ENCODE results near the gene HIPK2. TPM values are rescaled to one million over a fixed set of nuclear protein-coding genes. Genes with fewer than 3 reads are reported as not detected.

Gene HIPK2
- polyA plus RNA-seq, 2 of the 4 experiments (the other 2 are of a cell fraction), result 11.3 to 12.1 TPM

GRCh38 chr7:139696552-139696951, 81.2 kb downstream of the HIPK2 start:
- no peaks in the 10 kb centered on the region for H3K9me3 ChIP-seq
- FAIRE-seq (no peak), DNase-seq (ENCODE audit: low read depth in 1 of 2, low spot score in 1 of 2) (no peak), ATAC-seq (no peak)
- POLR2A ChIA-PET, result no interaction called here
- no peak overlapping the region for H3K4me3 ChIP-seq
- CTCF ChIA-PET, result interaction anchor here (0.5 kb wide), 2 partner anchors 131 to 137 kb away, joined by 3 read pairs; no protein-coding TSS in a partner anchor
- no peak overlapping the region for H3K4me2 ChIP-seq
- TF ChIP-seq REST (IDR thresholded peaks at IDR 0.05) (no peak), RNF2 (IDR thresholded peaks at IDR 0.05; ENCODE audit: borderline replicate concordance, low read depth) (no peak), SMC3 (IDR thresholded peaks at IDR 0.05) (no peak), FOXS1 (CRISPR knock-in tag; IDR thresholded peaks at IDR 0.05) (no peak), BHLHE40 (IDR thresholded peaks at IDR 0.05; ENCODE audit: low read depth, low read length) (no peak), PHF8 (IDR thresholded peaks at IDR 0.05; ENCODE audit: borderline replicate concordance, low read depth) (no peak), ESRRA (IDR thresholded peaks at IDR 0.05; ENCODE audit: borderline replicate concordance, low read length) (no peak)
- H3K4me1 ChIP-seq, result peaks cover 5% of the 10 kb centered on the region; the same call in 1 of the 3 replicates
- 74% methylated on average over 4 of the region's 4 CpGs for WGBS (ENCODE audit: missing lambda C conversion rate)
- H3K27ac ChIP-seq, result no peak overlapping the region

- DNase-seq (ENCODE audit: low read depth in 1 of 2, low spot score in 1 of 2) (no peak), ATAC-seq (no peak), FAIRE-seq (no peak)
- CTCF ChIA-PET, result interaction anchor here (1.3 kb wide), 1 partner anchor 50 kb away, joined by 6 read pairs; no protein-coding TSS in a partner anchor
- 86% methylated on average over 1 of the region's 1 CpG for WGBS (ENCODE audit: missing lambda C conversion rate)
- no peak overlapping the region for H3K4me2 ChIP-seq
- no peak overlapping the region for H3K4me3 ChIP-seq
- no peaks in the 10 kb centered on the region for H3K9me3 ChIP-seq
- no peak for TF ChIP-seq EHF (CRISPR knock-in tag; IDR thresholded peaks at IDR 0.05)
- TF ChIP-seq GATA3 (IDR thresholded peaks at IDR 0.05; ENCODE audit: borderline replicate concordance), result no peak
- no peak for TF ChIP-seq FOXS1 (CRISPR knock-in tag; IDR thresholded peaks at IDR 0.05)
- TF ChIP-seq HOXB13 (CRISPR knock-in tag; IDR thresholded peaks at IDR 0.05; ENCODE audit: low read depth), result no peak
- no peak for TF ChIP-seq EP300 (IDR thresholded peaks at IDR 0.05)
- TF ChIP-seq RFX5 (IDR thresholded peaks at IDR 0.05), result no peak
- TF ChIP-seq PBX3 (IDR thresholded peaks at IDR 0.05), result no peak
- no peak for TF ChIP-seq PHF8 (IDR thresholded peaks at IDR 0.05; ENCODE audit: borderline replicate concordance, low read depth)
- no peak for TF ChIP-seq CBX8 (IDR thresholded peaks at IDR 0.05)
- TF ChIP-seq ATOH8 (CRISPR knock-in tag; IDR thresholded peaks at IDR 0.05; ENCODE audit: low read depth), result no peak
- no peak for TF ChIP-seq CHD2 (IDR thresholded peaks at IDR 0.05; ENCODE audit: low read length, partially characterized antibody)
- TF ChIP-seq ESRRA (IDR thresholded peaks at IDR 0.05; ENCODE audit: borderline replicate concordance, low read length), result no peak
- TF ChIP-seq JUNB (IDR thresholded peaks at IDR 0.05), result no peak
- TF ChIP-seq HDAC2 (IDR thresholded peaks at IDR 0.05), result no peak
- TF ChIP-seq HEYL (CRISPR knock-in tag; IDR thresholded peaks at IDR 0.05), result no peak
- peaks cover 5% of the 10 kb centered on the region; the same call in 1 of the 3 replicates for H3K4me1 ChIP-seq
- H3K27ac ChIP-seq, result no peak overlapping the region
- POLR2A ChIA-PET, result no interaction called here
Observed at GRCh38 chr7:139695588-139695987, 82.2 kb downstream of the HIPK2 start.

GRCh38 chr7:139695051-139695450, 82.7 kb downstream of the HIPK2 start:
- Histone ChIP-seq H3K9me3 (no peaks in the 10 kb centered on the region), H3K4me3 (no peak overlapping the region), H3K4me1 (peaks cover 5% of the 10 kb centered on the region; the same call in 1 of the 3 replicates), H3K27ac (no peak overlapping the region), H3K4me2 (no peak overlapping the region)
- no peak for TF ChIP-seq HOXB13 (CRISPR knock-in tag; IDR thresholded peaks at IDR 0.05; ENCODE audit: low read depth)
- no peak for TF ChIP-seq HOXA7 (CRISPR knock-in tag; IDR thresholded peaks at IDR 0.05)
- TF ChIP-seq CHD4 (IDR thresholded peaks at IDR 0.05; ENCODE audit: borderline replicate concordance), result no peak
- no peak for TF ChIP-seq E2F6 (IDR thresholded peaks at IDR 0.05; ENCODE audit: borderline replicate concordance, low read depth)
- TF ChIP-seq GATA3 (IDR thresholded peaks at IDR 0.05; ENCODE audit: borderline replicate concordance), result no peak
- TF ChIP-seq POLR2A (IDR thresholded peaks at IDR 0.05; ENCODE audit: low read length), result no peak
- TF ChIP-seq CHD2 (IDR thresholded peaks at IDR 0.05; ENCODE audit: low read length, partially characterized antibody), result no peak
- no peak for TF ChIP-seq TFCP2L1 (CRISPR knock-in tag; IDR thresholded peaks at IDR 0.05)
- TF ChIP-seq ZC3H11A (IDR thresholded peaks at IDR 0.05), result no peak
- no peak for TF ChIP-seq NFE2L2 (conservative IDR thresholded peaks at IDR 0.05; ENCODE audit: low read length)
- TF ChIP-seq JUN (IDR thresholded peaks at IDR 0.05), result no peak
- TF ChIP-seq SMC3 (IDR thresholded peaks at IDR 0.05), result no peak
- no peak for TF ChIP-seq ATOH8 (CRISPR knock-in tag; IDR thresholded peaks at IDR 0.05; ENCODE audit: low read depth)
- no peak for TF ChIP-seq MAX (IDR thresholded peaks at IDR 0.05)
- TF ChIP-seq SREBF2 (IDR thresholded peaks at IDR 0.05), result no peak
- DNase-seq (ENCODE audit: low read depth in 1 of 2, low spot score in 1 of 2), result no peak
- WGBS (ENCODE audit: missing lambda C conversion rate), result 89% methylated on average over 14 of the region's 14 CpGs
- ATAC-seq, result no peak
- ChIA-PET CTCF (interaction anchor here (1.3 kb wide), 1 partner anchor 49 kb away, joined by 6 read pairs; no protein-coding TSS in a partner anchor), POLR2A (no interaction called here)
- FAIRE-seq, result no peak

Measured in A549 (cell line).